ENCODE data around the gene DCAF12. TPM values are rescaled to one million over a fixed set of nuclear protein-coding genes. Genes with fewer than 3 reads are reported as not detected.

DCAF12 gene
- total RNA-seq, 2 experiments from 2014 or later: 44.1 to 46.9 TPM

DNA sequence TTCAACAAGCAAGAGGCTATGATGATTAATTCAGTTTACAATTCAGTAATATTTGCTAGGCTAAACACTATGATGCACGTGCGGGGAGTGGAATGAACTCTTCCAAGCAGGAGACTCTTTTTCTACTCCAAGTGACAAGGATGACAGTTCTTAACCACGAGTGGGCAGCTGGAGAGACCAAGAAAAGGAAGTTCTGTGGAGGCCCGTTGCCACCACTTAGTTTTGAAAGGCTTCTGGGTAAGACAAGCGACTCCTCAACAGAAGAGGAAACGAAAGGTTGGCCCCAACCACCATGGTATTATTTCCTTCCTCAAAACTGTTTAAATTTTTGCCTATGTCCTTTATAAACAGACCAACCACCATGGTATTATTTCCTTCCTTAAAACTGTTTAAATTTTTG lies 2.8 kb downstream of the DCAF12 start:
- Mint-ChIP-seq H3K27me3 (no peaks in the 10 kb centered on the region), H3K9me3 (no peaks in the 10 kb centered on the region), H3K27ac (peak overlapping the region; percentile 92), H3K4me1 (peaks cover 45% of the 10 kb centered on the region), H3K4me3 (peak overlapping the region; percentile 89), H3K36me3 (ENCODE audit: low read depth) (peaks cover 56% of the 10 kb centered on the region)
- peak; percentile 49 for DNase-seq
- POLR2A ChIA-PET: interaction anchor here (1.0 to 1.2 kb wide), 2 partner anchors 32 to 75 kb away, joined by 3 read pairs; partner anchors contain the start of gene UBAP2
- CTCF ChIA-PET: interaction anchor here (1.0 to 1.5 kb wide), 3 partner anchors 32 to 129 kb away, joined by 3 to 4 read pairs (median 4); no protein-coding TSS in a partner anchor

DNA sequence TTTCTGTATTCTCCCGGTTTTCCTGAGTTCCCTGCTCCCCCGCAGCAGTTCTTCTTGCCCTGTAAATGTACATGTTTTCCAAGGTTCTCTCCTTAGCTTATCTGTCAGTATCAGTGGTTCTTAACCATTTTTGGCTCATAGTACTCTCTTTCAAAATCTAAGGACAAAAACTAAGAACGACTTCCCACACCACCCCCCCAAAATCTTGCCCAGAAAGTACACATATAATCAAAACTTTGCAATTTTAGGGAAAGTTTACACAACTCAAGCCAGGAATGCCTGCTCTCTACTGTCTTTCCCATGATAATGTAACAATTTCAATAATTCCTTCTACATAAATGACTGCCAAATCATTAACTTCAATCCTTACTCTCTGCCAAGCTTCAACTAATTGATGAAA lies 4.5 kb downstream of the DCAF12 start:
- H3K27ac Mint-ChIP-seq: peak overlapping the region; percentile 44
- ChIA-PET POLR2A (no interaction called here), CTCF (no interaction called here)
- no peak overlapping the region for H3K4me3 Mint-ChIP-seq
- no peaks in the 10 kb centered on the region for H3K27me3 Mint-ChIP-seq
- no peak for DNase-seq
- peaks cover 41% of the 10 kb centered on the region for H3K4me1 Mint-ChIP-seq
- H3K36me3 Mint-ChIP-seq (ENCODE audit: low read depth): peaks cover 67% of the 10 kb centered on the region
- no peaks in the 10 kb centered on the region for H3K9me3 Mint-ChIP-seq

DNA sequence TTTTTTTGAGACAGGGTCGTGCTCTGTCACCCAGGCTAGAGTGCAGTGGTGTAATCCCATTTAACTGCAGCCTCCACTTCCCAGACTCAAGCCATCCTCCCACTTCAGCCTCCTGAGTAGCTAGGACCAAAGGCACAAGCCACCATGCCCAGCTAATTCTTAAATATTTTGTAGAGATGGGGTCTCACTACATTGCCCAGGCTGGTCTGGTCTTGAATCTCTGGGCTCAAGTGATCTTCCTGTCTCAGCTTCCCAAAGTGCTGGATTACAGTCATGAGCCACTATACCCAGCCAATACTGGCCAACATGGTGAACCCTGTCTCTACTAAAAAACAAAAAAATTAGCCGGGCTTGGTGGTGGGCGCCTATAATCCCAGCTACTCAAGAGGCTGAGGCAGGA lies 6.8 kb downstream of the DCAF12 start:
- Mint-ChIP-seq H3K4me1 (peaks cover 36% of the 10 kb centered on the region), H3K27ac (no peak overlapping the region), H3K27me3 (no peaks in the 10 kb centered on the region), H3K9me3 (no peaks in the 10 kb centered on the region), H3K4me3 (no peak overlapping the region), H3K36me3 (ENCODE audit: low read depth) (peaks cover 68% of the 10 kb centered on the region)
- DNase-seq: no peak
- POLR2A ChIA-PET: no interaction called here
- CTCF ChIA-PET: interaction anchor here (0.6 kb wide), 1 partner anchor 9 kb away, joined by 7 read pairs; no protein-coding TSS in a partner anchor

DNA sequence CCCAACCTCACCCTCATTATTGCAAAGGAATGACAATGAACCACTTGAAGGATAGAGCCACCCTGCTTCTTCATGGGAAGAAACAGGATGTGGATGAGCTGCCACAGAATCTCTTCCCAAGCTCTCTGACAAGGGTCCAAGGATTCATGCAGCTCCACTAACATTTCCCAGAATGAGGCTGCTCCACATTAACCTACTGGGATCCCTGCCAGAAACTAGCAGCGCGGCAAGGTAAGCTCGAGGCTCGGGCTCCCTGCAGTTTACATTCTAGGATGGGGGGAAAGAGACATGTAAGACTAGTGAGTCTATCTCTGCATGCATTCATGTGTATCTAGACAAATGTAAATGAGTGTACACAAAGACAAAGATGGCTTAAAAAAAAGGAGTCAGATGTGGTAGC lies 12.1 kb downstream of the DCAF12 start:
- H3K36me3 Mint-ChIP-seq (ENCODE audit: low read depth): peaks cover 62% of the 10 kb centered on the region
- H3K4me1 Mint-ChIP-seq: peaks cover 2% of the 10 kb centered on the region
- no peak for DNase-seq
- no peaks in the 10 kb centered on the region for H3K27me3 Mint-ChIP-seq
- no peak overlapping the region for H3K27ac Mint-ChIP-seq
- H3K4me3 Mint-ChIP-seq: no peak overlapping the region
- POLR2A ChIA-PET: interaction anchor here (0.9 kb wide), 1 partner anchor 12 kb away, joined by 3 read pairs; no protein-coding TSS in a partner anchor
- H3K9me3 Mint-ChIP-seq: no peaks in the 10 kb centered on the region
- CTCF ChIA-PET: no interaction called here

DNA sequence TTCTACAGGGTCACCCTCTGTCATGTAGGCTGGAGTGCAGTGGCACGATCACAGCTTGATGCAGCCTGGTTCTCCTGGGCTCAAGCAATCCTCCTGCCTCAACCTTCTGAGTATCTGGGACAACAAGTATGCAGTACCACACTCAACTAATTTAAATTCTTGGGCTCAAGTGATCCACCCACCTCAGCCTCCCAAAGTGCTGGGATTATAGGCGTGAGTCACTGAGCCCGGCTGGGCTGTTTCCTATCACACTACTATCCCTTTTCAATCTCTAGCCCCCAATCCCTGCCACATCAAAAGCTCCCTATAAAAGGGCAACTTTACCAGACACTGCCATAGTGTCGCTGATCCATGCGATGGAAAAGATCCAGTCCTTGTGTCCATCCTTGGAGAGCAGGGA lies 20.4 kb downstream of the DCAF12 start:
- no peak for DNase-seq
- Mint-ChIP-seq H3K27ac (no peak overlapping the region), H3K9me3 (no peaks in the 10 kb centered on the region), H3K4me1 (peaks cover 7% of the 10 kb centered on the region), H3K36me3 (ENCODE audit: low read depth) (peaks cover 67% of the 10 kb centered on the region), H3K27me3 (no peaks in the 10 kb centered on the region), H3K4me3 (no peak overlapping the region)
- CTCF ChIA-PET: no interaction called here
- POLR2A ChIA-PET: no interaction called here

DNA sequence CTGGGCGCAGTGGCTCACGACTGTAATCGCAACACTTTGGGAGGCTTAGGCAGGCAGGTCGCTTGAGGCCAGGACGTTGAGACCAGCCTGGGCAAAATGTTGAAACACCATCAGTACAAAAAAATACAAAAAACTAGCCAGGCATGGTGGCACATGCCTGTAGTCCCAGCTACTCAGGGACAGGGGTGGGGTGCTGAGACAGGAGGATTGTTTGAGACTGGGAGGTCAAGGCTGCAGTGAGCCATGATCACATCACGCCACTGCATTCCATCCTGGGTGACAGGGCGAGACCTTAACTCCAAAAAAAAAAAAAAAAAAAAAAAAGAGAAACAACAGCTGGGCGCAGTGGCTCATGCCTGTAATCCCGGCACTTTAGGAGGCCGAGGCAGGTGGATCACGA lies 23.7 kb downstream of the DCAF12 start:
- peaks cover 7% of the 10 kb centered on the region for H3K4me1 Mint-ChIP-seq
- H3K4me3 Mint-ChIP-seq: no peak overlapping the region
- DNase-seq: no peak
- no peaks in the 10 kb centered on the region for H3K27me3 Mint-ChIP-seq
- CTCF ChIA-PET: no interaction called here
- H3K36me3 Mint-ChIP-seq (ENCODE audit: low read depth): peaks cover 54% of the 10 kb centered on the region
- no peak overlapping the region for H3K27ac Mint-ChIP-seq
- no peaks in the 10 kb centered on the region for H3K9me3 Mint-ChIP-seq
- POLR2A ChIA-PET: no interaction called here

DNA sequence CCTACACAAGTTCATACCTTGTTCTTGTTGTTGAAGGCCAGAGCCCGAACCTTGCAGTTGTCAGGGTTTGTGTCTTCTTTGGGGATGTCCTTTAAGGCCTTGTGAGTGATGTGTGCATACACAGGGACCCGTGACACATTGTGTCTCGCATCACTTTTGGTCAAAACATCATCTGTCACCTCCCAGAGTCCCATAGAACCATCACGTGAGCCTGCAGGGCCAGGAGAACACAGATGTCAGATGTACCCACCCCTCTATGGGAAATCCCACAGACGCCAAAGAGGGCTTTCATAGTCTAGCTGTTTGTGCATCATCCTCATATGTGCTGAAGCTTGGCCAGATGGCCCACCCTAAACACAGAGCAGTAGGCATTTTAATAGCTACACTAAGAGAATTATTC lies 28.2 kb downstream of the DCAF12 start:
- Mint-ChIP-seq H3K9me3 (no peaks in the 10 kb centered on the region), H3K4me3 (no peak overlapping the region), H3K4me1 (peaks cover under 1% of the 10 kb centered on the region), H3K27ac (no peak overlapping the region), H3K27me3 (no peaks in the 10 kb centered on the region), H3K36me3 (ENCODE audit: low read depth) (peaks cover 42% of the 10 kb centered on the region)
- DNase-seq: no peak
- ChIA-PET CTCF (interaction anchor here (0.9 kb wide), 1 partner anchor 154 kb away, joined by 3 read pairs; no protein-coding TSS in a partner anchor), POLR2A (interaction anchor here (2.0 kb wide), 1 partner anchor 49 kb away, joined by 6 read pairs; the partner anchor contains the start of gene UBAP2)

DNA sequence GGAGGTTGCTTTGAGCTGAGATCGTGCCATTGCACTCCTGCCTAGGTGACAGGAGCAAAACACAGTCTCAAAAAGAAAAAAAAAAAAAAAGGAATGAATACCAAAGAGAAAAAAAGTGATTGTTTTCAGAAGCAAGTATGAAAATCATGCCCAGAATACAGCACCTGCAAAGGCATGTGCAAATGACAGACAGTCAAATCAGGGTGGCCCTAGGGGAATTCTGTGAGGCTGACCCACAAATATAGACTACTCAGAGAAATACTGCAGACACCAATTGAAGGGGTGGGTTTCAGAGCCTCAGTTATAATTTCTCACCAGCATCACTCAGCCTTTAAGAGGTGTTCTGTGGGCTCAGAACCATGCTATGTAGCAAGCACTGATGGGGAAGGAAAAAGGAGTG lies 28.6 kb downstream of the DCAF12 start:
- Mint-ChIP-seq H3K27ac (no peak overlapping the region), H3K4me1 (peaks cover 5% of the 10 kb centered on the region), H3K4me3 (no peak overlapping the region), H3K9me3 (no peaks in the 10 kb centered on the region), H3K36me3 (ENCODE audit: low read depth) (peaks cover 46% of the 10 kb centered on the region), H3K27me3 (no peaks in the 10 kb centered on the region)
- DNase-seq: no peak
- ChIA-PET CTCF (no interaction called here), POLR2A (interaction anchor here (2.0 kb wide), 1 partner anchor 49 kb away, joined by 6 read pairs; the partner anchor contains the start of gene UBAP2)

DNA sequence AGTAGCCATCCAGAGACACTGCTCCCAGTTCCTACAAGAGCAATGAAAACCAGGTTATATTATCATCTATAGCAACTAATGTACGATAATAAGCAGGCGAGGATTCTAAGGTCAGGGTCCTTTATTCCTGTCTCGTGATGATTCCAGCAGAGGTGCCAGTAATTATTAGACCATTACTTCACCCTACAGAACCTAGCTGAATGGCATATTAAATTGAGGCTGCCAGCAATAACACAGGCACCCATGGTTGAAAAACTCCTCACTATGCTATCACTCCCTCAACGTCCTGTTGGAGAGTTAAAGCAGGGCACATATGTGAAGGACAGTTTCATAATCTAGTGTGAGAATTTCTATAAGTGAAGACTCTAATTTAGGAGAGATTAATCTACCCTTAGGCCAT lies 29.7 kb downstream of the DCAF12 start:
- ChIA-PET POLR2A (no interaction called here), CTCF (interaction anchor here (0.6 kb wide), 1 partner anchor 64 kb away, joined by 3 read pairs; no protein-coding TSS in a partner anchor)
- Mint-ChIP-seq H3K36me3 (ENCODE audit: low read depth) (peaks cover 46% of the 10 kb centered on the region), H3K27me3 (no peaks in the 10 kb centered on the region), H3K4me1 (peaks cover 15% of the 10 kb centered on the region), H3K27ac (no peak overlapping the region), H3K9me3 (no peaks in the 10 kb centered on the region), H3K4me3 (no peak overlapping the region)
- no peak for DNase-seq

DNA sequence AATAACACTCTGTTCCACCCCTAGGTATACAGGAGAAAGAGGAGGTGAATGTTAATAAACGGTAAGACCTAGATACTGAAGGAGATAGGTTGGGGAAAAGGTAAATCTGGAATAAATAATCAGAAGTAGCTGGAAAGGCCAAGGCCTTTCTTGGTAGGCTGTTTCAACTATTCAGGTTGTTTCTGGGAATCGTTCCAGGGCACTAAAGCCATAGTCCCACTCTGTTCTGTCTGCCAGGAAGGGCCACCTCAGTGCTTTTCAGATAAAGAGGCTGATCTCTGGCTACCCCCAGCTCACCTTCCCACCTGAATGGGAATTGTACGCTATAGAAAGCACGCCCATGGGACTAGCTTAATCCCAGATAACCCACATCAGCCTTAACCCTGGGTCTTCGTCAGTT lies 32.9 kb downstream of the DCAF12 start:
- peaks cover 18% of the 10 kb centered on the region for H3K4me1 Mint-ChIP-seq
- H3K4me3 Mint-ChIP-seq: no peak overlapping the region
- DNase-seq: no peak
- no peaks in the 10 kb centered on the region for H3K9me3 Mint-ChIP-seq
- H3K27ac Mint-ChIP-seq: no peak overlapping the region
- H3K27me3 Mint-ChIP-seq: no peaks in the 10 kb centered on the region
- H3K36me3 Mint-ChIP-seq (ENCODE audit: low read depth): peaks cover 56% of the 10 kb centered on the region
- ChIA-PET CTCF (interaction anchor here (2.1 kb wide), 1 partner anchor 20 kb away, joined by 8 read pairs; no protein-coding TSS in a partner anchor), POLR2A (no interaction called here)

DNA sequence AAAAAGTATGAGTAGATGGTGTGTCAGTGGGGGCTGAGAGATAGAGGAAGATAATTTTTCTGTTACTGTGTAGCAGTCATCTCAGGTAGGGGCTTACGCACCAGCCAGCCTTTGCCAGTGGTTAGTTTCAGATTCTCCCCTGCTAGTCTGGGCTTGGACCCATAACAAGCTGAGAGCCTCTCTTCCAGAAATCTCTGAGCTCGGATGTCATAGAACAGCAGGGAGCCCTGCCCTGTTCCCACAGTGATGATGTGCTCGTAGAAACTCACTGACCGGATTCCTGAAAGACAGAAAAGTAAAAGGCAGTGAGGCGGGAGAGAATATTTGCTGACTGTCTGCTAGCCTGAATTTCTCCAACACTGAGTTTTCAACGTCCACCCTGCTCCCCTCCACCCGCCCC lies 37.2 kb downstream of the DCAF12 start:
- ChIA-PET CTCF (no interaction called here), POLR2A (no interaction called here)
- Mint-ChIP-seq H3K4me1 (peaks cover 18% of the 10 kb centered on the region), H3K27ac (no peak overlapping the region), H3K27me3 (no peaks in the 10 kb centered on the region), H3K4me3 (no peak overlapping the region), H3K36me3 (ENCODE audit: low read depth) (peaks cover 61% of the 10 kb centered on the region), H3K9me3 (no peaks in the 10 kb centered on the region)
- no peak for DNase-seq

DNA sequence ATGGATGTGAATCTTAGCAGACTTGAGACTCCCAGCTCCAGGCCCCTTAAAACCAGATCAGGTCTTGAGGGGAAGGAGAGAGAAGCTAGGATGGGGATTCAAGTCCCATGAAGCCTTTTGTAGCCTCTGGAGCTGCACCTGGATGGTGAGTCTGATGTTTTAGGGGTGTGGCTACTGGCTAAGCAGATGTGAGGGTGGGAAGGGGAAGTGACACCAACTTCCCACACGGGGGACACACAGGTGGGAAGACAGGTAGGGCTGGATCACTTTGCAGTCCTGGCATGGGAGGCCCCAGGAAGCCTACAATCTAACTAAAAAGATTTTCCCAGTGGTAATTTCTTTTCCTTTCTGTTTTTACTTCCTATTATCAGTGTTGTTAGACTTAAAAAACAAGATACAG lies 39.1 kb downstream of the DCAF12 start:
- Mint-ChIP-seq H3K27me3 (no peaks in the 10 kb centered on the region), H3K4me3 (no peak overlapping the region), H3K36me3 (ENCODE audit: low read depth) (peaks cover 48% of the 10 kb centered on the region), H3K4me1 (peaks cover 9% of the 10 kb centered on the region), H3K9me3 (no peaks in the 10 kb centered on the region), H3K27ac (no peak overlapping the region)
- no peak for DNase-seq
- CTCF ChIA-PET: interaction anchor here (1.1 kb wide), 1 partner anchor 13 kb away, joined by 3 read pairs; no protein-coding TSS in a partner anchor
- POLR2A ChIA-PET: no interaction called here

DNA sequence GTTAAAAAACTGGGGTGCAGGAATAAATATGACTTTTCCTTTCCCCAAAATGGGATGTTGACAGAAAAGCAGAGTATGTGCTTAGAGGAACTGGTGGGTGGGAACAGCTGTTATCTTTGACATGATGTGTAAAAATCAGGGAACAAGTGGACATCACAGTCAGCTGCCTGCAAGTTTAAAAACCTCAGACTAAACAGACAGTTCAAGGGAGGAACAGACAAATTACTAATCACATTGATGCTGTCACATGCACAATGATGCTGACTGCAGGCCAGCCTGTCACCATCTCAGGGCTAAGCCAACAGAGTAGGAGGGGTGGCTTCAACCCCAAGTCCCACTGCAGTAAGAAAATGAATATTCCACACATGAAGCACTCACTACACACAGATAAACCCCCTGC lies 39.6 kb downstream of the DCAF12 start:
- no peaks in the 10 kb centered on the region for H3K27me3 Mint-ChIP-seq
- no peak overlapping the region for H3K27ac Mint-ChIP-seq
- H3K4me3 Mint-ChIP-seq: no peak overlapping the region
- no peaks in the 10 kb centered on the region for H3K9me3 Mint-ChIP-seq
- POLR2A ChIA-PET: no interaction called here
- CTCF ChIA-PET: interaction anchor here (1.1 kb wide), 1 partner anchor 13 kb away, joined by 3 read pairs; no protein-coding TSS in a partner anchor
- no peak for DNase-seq
- H3K4me1 Mint-ChIP-seq: peaks cover 4% of the 10 kb centered on the region
- peaks cover 44% of the 10 kb centered on the region for H3K36me3 Mint-ChIP-seq (ENCODE audit: low read depth)

Data from activated CD4-positive, alpha-beta memory T cell treated with anti-CD3 and anti-CD28 coated beads, Interleukin-2, amount 10 ng/mL, durations not matched to agents 7 days and 5 days (primary cell).